Fibroblast of mammary gland (primary cell): ENCODE results near the gene TOR4A.
"Not testable (repeated sequence)": the region's sequence is repeated elsewhere in the genome, so short reads cannot be mapped to it uniquely, and the experiment has no call there.

ENCODE experiments used
- DNase-seq: peaks from one replicate; pipeline ENCODE4 v3.0.0-alpha.2; 2010; ENCODE audit warnings: low read depth
- H3K4me3 ChIP-seq: 2 replicates; pipeline ENCODE4 v1.5.1; 2011; ENCODE audit warnings: low read depth, mild to moderate bottlenecking, low read length, moderate library complexity; ENCODE audit not compliant: control insufficient read depth
- CTCF ChIP-seq: conservative IDR thresholded peaks from 2 replicates; pipeline ENCODE4 v1.5.1; 2011; ENCODE audit warnings: low read depth, low read length, inconsistent platforms; ENCODE audit not compliant: control insufficient read depth, insufficient read depth

The TOR4A gene

GRCh38 chr9:137255448-137256114 lies 21.9 kb upstream of the TOR4A start:
- H3K4me3 ChIP-seq: peak overlapping the region; percentile 87
- peak; percentile 16 for DNase-seq
- TF ChIP-seq CTCF: no peak

DNA sequence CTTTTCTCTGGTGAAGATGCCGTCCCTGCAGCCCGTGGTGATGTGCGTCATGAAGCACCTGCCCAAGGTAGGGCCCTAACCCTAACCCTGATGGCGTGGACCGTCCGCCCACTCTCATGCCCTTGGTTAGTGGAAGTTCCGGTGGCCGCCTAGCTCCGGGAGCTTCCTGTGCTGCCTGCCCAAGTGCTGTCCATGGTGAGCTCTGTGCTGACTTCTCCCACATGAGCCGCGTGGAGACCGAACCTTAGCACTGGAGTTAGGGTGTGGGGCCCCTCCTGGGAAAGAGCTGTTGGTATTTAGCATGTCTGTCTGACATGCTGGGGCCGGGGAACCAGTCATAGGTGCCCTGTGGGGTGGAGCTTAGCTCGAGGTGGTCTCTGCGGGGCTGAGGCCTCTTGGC lies 21.2 kb upstream of the TOR4A start:
- no peak for TF ChIP-seq CTCF
- no peak for DNase-seq
- peak overlapping the region; percentile 87 for H3K4me3 ChIP-seq

- TF ChIP-seq CTCF: no peak
- H3K4me3 ChIP-seq: peak overlapping the region; percentile 87
- DNase-seq: no peak
These were observed 20.7 kb upstream of the TOR4A start for GRCh38 chr9:137256856-137257255.

GRCh38 chr9:137262173-137262908 lies 15.2 kb upstream of the TOR4A start:
- DNase-seq: peak; percentile 49
- TF ChIP-seq CTCF: peak; percentile 25
- H3K4me3 ChIP-seq: not testable (repeated sequence)

GRCh38 chr9:137262909-137263285 lies 14.6 kb upstream of the TOR4A start:
- no peak for TF ChIP-seq CTCF
- H3K4me3 ChIP-seq: no peak overlapping the region

GRCh38 chr9:137263506-137263905 lies 14.0 kb upstream of the TOR4A start:
- DNase-seq: no peak
- TF ChIP-seq CTCF: no peak

More at GRCh38 chr9:137262909-137263285, 14.6 kb upstream of the TOR4A start:
- no peak for DNase-seq

More at GRCh38 chr9:137263506-137263905, 14.0 kb upstream of the TOR4A start:
- no peak overlapping the region for H3K4me3 ChIP-seq
